Stimulated activated CD8-positive, alpha-beta memory T cell treated with anti-CD3 and anti-CD28 coated beads, Interleukin-15, amount 100 ng/mL, for 48 hours (primary cell): Measurements from ENCODE around the gene EXOC2.

Experiments used
- DNase-seq, 2 donors: peaks; one replicate each; pipeline ENCODE4 v3.0.0-alpha.2; 2020; ENCODE audit warnings: low read depth in 2 of 2

EXOC2 gene

GRCh38 chr6:498795-499231 lies 194.1 kb downstream of the EXOC2 start:
- DNase-seq, result peak; percentile 54 to 55

GRCh38 chr6:497258-497657 lies 195.7 kb downstream of the EXOC2 start:
- no peak for DNase-seq

- DNase-seq, result no peak
Measured at GRCh38 chr6:496649-497048, 196.3 kb downstream of the EXOC2 start.

GRCh38 chr6:494394-494793 lies 198.5 kb downstream of the EXOC2 start:
- no peak for DNase-seq

- DNase-seq, result no peak
Measured at GRCh38 chr6:493840-494239, 199.1 kb downstream of the EXOC2 start.

DNA sequence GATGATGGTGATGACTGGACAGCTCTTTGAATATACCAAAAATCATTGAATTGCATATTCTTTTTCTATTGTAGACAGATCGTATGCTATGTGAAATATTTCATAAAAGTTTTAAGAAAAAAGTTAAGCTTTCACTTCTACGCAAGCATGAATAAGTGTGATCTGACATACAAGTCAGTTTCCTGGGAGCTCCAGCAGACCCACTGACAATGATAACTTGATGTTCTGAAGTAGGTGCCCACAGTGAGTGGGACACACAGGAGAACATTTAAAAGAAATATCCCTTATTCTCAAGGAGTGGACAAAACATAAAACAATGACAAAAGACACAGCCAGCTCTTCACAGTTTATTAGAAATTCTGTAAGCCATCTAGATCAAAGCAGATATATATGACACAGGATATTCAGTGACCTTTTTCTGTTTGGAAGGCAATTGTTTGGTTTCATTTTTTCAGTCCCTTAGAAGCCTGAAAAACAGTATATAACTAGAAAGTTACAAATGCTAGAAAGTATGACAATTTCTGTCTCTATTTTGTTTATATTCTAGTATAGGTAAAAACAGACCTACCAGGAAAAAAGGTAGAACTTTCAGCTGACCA lies 200.0 kb downstream of the EXOC2 start:
- no peak for DNase-seq

DNA sequence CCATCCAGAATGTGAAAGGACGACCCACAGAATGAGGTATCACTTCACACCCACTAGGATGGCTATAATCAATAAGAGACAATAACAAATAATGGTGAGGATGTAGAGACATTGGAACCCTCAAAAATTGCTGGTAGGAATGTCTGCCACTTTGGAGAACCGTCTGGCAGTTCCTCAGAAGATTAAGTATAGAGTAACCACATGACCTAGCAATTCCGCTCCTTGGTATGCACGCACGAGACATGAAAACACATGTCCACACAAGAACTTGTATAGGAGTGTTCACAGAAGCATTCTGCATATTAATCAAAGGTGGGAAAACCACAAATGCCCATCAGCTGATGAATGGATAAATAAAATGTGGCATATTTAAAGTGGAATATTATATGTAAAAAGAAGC lies 200.8 kb downstream of the EXOC2 start:
- no peak for DNase-seq

GRCh38 chr6:491233-491632 lies 201.7 kb downstream of the EXOC2 start:
- no peak for DNase-seq

DNA sequence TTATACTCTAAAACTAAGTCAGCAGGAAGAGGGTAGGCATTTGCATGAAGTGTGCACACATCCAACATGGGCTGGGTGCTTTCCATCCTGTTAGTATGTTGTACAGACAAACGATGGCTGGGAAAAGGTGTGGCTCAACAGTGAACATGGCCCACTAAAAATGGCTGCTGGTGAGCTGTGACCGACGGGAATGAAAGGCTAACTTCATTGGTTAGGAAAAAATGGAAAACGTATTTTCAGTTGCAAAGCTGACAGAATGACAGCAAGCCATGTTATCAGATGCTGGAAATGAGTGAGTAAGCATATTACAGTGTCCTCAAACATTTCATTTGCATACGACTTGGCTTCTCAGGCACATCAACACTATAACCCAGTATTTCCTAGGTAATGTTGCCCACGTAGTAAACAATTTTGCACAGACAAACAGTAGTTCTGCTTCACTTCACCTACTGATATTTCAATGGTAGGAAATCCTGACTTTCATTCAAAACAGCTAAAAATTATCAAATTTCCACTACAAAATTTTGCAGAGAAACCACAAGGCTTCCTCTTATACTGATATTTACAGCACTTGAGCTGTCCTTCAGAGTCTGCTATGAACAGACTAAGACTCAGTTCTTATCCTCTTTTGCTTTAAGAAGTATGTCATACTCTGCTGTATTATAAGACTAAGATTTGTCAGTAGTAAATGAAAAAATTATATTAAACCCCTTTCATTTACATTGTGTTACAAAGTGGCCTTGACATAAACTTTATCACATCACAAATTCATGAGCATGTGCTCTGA lies 202.5 kb downstream of the EXOC2 start:
- DNase-seq, result no peak

- no peak for DNase-seq
Measured at GRCh38 chr6:489762-490161, 203.2 kb downstream of the EXOC2 start.

DNA sequence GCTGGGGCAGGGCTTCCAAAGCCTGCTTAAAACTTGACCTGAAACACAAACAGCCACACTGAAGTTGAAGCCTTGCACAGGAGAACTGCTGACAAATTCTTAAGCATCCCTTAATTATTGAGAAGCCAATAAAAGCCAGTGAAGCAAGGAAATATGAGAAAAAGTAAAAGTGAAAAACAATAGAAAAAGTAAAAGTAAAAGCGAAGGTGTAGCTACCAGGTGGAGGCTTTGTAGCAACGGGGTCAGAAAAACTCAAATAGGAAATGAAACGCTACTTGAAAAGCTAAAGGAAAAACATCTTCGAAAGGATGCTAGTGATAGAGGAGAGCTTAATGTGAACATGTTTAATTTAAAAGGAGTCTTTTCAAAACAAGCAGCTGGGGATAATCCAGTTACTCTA lies 203.9 kb downstream of the EXOC2 start:
- no peak for DNase-seq

- no peak for DNase-seq
Measured at GRCh38 chr6:487956-488355, 205.0 kb downstream of the EXOC2 start.

GRCh38 chr6:485655-486170 lies 207.2 kb downstream of the EXOC2 start:
- DNase-seq, result no peak

GRCh38 chr6:484746-485145 lies 208.2 kb downstream of the EXOC2 start:
- DNase-seq, result no peak

DNA sequence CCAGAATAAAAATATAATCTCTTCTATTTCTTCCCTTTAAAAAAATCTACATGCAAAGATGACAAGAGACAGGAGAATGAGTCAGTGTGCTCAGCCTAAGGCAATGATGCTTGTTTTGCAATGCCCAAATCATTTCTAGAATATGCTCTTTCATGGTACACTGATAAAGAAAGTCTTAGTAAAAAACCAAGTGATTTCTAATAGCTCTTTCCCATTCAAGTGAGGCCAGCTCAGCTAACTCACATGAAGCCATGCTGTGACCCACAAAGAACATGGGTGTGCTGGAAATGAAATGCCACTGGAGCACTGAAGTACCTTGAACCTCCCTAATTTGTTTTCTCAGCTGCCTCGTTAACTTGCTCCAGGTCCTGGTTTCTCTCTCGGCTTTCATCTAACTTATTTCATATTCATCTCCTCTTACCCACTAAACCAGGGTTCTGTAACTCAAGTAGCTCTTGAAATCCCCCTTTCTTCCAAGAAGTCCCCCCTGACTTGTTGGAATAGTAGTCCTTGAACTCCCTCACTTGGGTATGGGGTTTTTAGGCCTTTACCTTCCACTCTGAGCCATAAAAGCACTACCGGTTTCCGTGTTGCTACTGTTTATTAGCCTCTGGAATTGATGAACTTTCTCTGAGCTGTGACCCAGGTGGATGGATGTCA lies 208.7 kb downstream of the EXOC2 start:
- DNase-seq, result peak in 1 of 2 donors; percentile 45

DNA sequence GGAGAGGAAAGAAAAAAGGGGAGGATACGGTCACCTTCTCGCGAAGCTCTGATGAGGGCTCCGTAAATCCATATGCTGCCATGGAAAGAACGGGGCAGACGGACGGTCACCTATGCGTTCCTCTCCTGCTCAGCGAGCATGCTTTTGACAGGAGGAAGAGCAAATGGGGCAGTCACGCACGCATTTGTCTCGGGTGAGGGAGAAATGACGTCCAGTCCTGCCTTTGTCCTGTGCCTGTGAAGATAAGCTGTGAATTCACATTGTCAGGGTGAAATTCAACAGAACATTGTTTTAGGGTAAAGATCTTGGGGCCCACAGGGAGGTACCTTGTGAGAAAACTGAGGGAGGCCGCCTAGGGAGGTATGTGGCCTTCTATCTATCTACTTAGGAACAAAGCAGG lies 217.6 kb downstream of the EXOC2 start:
- no peak for DNase-seq

- DNase-seq, result peak; percentile 74 to 77
Measured at GRCh38 chr6:474453-475185, 218.3 kb downstream of the EXOC2 start.

GRCh38 chr6:473768-474452 lies 219.0 kb downstream of the EXOC2 start:
- no peak for DNase-seq

GRCh38 chr6:473356-473755 lies 219.6 kb downstream of the EXOC2 start:
- no peak for DNase-seq

DNA sequence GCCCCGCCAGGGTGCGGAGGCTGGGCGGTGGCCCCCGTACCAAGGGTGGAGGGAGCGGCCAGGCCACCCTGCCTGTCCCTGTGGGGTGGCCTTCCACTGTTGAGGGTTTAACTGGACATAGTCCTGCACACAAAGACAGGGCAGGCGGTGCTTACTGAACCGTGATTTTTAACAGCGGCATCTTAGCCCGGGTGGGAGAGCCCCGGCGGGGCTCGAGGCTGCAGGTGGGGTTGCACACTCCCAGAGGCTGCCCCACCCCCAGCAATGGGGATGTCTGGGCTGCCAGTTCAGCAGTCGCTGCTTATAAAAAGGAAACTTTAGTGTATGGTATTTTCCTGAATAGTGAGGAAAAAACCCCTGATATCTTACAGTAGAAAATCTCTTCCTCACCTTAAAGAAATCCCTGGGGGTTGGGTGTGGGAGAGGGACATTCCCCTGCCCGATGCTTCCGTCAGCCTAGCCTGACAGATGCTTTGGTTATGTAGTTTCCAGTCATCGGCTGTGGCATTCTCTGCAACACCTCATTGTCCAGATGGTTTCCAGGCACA lies 222.0 kb downstream of the EXOC2 start:
- no peak for DNase-seq
